T-helper 17 cell (primary cell): ENCODE data around the gene PTPN7. TPM values are rescaled to one million over a fixed set of nuclear protein-coding genes. Genes with fewer than 3 reads are reported as not detected.

ENCODE experiments used
- ATAC-seq: fragments of 150-1000 bp; cut with Tn5 transposase; 2 replicates; pipeline ENCODE4 v1.10.0; 2021; ENCODE audit warnings: mild to moderate bottlenecking, moderate library complexity
- DNase-seq, 3 donors: peaks; one replicate each; pipeline versions ENCODE4 v3.0.0 to v3.0.0-alpha.2; 2020 to 2021
- H3K9me3 ChIP-seq: one replicate; pipeline ENCODE4 v1.7.0; 2013; ENCODE audit warnings: low read length, mild to moderate bottlenecking; ENCODE audit not compliant: control insufficient read depth, poor library complexity, severe bottlenecking
- H3K27ac Mint-ChIP-seq: one replicate; pipeline ENCODE4 v1.8.0; 2022; ENCODE audit warnings: mild to moderate bottlenecking, moderate library complexity, mixed read lengths
- H3K27me3 Mint-ChIP-seq: one replicate; pipeline ENCODE4 v1.8.0; 2022; ENCODE audit warnings: mixed read lengths
- H3K36me3 Mint-ChIP-seq: one replicate; pipeline ENCODE4 v1.8.0; 2022; ENCODE audit warnings: low read depth, mixed read lengths
- H3K4me1 Mint-ChIP-seq: one replicate; pipeline ENCODE4 v1.8.0; 2022; ENCODE audit warnings: mild to moderate bottlenecking, mixed read lengths
- H3K4me3 Mint-ChIP-seq: one replicate; pipeline ENCODE4 v1.8.0; 2022; ENCODE audit warnings: mild to moderate bottlenecking, moderate library complexity, mixed read lengths
- total RNA-seq, 4 donors: library from RNA in 2 of 4; stranded (reverse) in 2 of 4; gene quantifications; one replicate each; pipeline ENCODE4 v1.2.3 and lab custom pipeline; 2022 to 2026

Gene PTPN7
- total RNA-seq, 2 donors from 2014 or later = 97.5 to 101 TPM

GRCh38 chr1:202133496-202133895, 26.9 kb downstream of the PTPN7 start:
- Mint-ChIP-seq H3K27ac (peak overlapping the region; percentile 24), H3K36me3 (peaks cover 3% of the 10 kb centered on the region), H3K4me3 (no peak overlapping the region), H3K4me1 (peaks cover 16% of the 10 kb centered on the region), H3K27me3 (no peaks in the 10 kb centered on the region)
- ATAC-seq (no peak), DNase-seq (no peak)
- no peaks in the 10 kb centered on the region for H3K9me3 ChIP-seq

GRCh38 chr1:202133001-202133400, 27.4 kb downstream of the PTPN7 start:
- H3K27ac Mint-ChIP-seq = peak overlapping the region; percentile 24
- ATAC-seq (no peak), DNase-seq (no peak)
- H3K36me3 Mint-ChIP-seq = peaks cover 4% of the 10 kb centered on the region
- no peaks in the 10 kb centered on the region for H3K9me3 ChIP-seq
- no peak overlapping the region for H3K4me3 Mint-ChIP-seq
- H3K4me1 Mint-ChIP-seq = peaks cover 13% of the 10 kb centered on the region
- H3K27me3 Mint-ChIP-seq = no peaks in the 10 kb centered on the region

DNA sequence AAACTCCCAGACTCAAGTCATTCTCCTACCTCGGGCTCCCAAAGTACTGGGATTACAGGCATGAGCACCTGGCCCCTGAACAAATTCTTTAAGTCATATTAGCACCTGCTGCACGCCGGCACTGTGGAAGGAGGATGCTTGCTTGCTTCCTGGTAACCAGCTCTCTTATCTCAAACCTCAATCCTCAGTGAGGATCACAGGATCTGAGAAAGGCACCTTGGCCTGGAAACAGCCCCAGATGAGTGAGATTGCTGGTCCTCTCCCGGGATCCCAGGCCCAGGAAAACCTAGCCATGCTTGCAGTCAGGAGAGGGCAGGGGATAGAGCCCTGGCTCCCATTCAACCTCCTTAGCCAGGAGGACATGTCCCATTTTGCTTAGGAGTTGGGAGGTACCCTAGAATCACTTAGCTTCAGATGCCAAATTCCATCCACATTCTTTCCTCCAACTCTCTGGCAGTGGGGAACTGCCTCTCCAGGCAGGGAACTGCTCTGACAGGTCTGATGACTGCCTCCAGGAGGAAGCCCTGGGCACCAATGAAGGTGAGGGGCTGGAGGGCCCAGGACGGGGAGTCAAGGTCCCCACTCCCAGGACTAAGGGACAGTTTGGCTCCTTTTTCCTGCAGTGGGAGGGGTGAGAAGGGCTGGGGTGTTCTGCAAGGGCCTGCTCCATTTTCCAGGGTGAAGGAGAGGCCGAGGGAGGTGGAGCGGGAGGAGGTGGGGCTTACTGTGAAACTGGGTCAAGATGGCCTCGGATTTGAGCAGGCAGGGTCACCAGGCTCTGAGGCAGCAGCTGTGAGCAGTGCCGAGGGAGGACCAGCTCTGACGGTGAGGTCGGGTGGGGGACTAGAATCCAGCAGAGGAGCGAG, 28.2 kb downstream of the PTPN7 start:
- peaks cover 7% of the 10 kb centered on the region for H3K27me3 Mint-ChIP-seq
- DNase-seq = no peak
- no peak overlapping the region for H3K27ac Mint-ChIP-seq
- ATAC-seq = no peak
- peaks cover 4% of the 10 kb centered on the region for H3K36me3 Mint-ChIP-seq
- H3K4me1 Mint-ChIP-seq = peaks cover 16% of the 10 kb centered on the region
- H3K4me3 Mint-ChIP-seq = no peak overlapping the region
- no peaks in the 10 kb centered on the region for H3K9me3 ChIP-seq

DNA sequence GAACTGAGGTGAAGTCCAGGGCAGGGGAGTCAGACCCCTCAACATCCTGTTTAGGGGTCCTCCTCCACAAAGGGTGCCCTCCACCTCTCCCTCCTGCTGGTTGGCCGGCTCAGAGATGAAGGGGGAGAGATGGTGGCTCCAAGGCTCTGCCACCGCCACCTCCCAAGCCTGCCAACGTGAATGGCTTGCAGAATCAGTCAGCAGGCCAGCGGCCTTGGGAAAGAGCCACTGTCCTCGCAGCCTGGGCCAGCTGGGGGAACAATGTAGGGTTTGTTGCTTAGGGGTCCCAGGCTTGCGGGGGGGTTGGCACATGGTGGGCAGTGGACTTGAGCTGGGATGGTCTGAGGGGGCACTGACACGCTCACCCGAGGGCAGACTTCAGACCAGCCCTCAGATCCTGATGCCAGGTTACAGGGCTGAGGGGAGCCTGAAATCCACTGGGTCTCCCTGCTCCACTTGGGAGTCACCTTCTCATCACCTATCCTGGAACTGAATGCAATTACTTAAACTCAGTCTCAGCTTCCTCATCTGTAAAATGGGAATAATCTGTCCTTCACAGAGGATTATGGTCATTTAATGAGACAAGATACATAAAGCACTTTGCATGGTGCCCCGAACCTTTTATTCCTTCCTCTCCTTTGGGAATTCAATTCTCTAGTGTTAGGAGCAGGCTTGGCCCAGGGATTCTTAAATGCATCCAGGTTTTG, 29.4 kb downstream of the PTPN7 start:
- peaks cover 19% of the 10 kb centered on the region for H3K4me1 Mint-ChIP-seq
- no peaks in the 10 kb centered on the region for H3K9me3 ChIP-seq
- H3K36me3 Mint-ChIP-seq = peaks cover 4% of the 10 kb centered on the region
- ATAC-seq (no peak), DNase-seq (no peak)
- no peak overlapping the region for H3K4me3 Mint-ChIP-seq
- no peak overlapping the region for H3K27ac Mint-ChIP-seq
- peaks cover 8% of the 10 kb centered on the region for H3K27me3 Mint-ChIP-seq

DNA sequence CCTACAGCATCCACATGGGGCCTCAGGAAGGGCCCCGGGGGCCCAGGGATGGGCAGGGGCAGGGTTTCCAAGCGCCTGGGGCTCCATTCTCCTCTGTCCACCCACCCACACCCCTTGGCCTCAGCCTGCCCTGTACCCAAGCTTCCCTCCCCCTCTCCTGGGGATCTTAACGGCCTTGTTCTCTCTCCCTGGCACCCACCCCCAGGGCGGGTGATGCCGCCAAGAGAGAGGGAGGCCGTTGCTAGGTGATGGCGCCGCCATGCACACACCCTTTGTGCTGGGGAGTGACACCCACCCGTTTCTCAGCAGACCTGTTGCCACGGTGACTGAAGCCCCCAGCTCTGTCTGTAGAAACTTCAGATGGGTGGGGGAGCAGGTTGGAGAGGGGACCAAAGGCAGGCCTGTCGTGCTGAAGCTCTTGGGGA, 30.1 kb downstream of the PTPN7 start:
- H3K9me3 ChIP-seq = no peaks in the 10 kb centered on the region
- Mint-ChIP-seq H3K36me3 (peaks cover 4% of the 10 kb centered on the region), H3K27me3 (peaks cover 8% of the 10 kb centered on the region), H3K4me3 (no peak overlapping the region), H3K27ac (no peak overlapping the region), H3K4me1 (peaks cover 19% of the 10 kb centered on the region)
- no peak for ATAC-seq
- no peak for DNase-seq

DNA sequence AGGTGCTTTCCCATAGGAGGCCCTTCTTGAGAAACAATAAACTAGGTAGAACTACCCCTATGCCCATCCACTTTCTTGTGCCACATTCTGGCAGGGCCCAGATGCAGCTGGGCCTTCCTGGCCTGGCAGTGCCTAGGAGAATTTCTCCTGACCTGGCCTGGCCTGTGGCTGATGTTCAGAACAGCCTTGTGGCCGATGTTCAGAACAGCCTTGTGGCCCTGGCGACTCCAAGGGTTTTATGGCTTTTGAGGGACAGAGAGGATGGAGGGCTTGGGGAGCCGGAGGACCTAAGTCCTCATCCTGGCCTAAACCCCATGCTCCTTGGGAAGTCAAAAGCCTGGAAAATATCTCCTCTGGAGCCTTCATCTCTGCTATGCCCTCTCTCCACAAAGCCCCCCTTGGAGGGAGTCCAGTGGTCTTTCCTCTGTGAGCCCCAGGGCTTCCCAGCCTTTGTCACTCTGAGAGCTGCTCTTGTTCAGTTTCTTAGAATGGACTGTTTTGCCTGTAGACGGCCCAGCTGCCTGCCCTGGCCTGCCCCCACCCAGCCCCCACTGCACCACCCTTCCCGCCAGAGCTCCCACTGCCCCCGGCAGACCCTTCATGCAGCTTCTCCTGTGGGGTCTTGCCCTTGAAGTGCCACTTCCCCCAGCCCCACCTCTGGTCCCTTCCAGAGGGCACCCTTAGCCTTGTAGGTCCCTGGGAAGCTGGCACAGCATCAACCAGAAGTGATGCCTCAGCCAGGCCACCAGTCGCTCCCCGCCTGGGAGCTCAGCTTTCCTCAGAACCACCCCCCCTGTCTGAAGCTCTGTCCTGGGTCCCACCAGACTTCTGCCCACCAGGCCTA, 30.7 kb downstream of the PTPN7 start:
- Mint-ChIP-seq H3K27ac (no peak overlapping the region), H3K36me3 (peaks cover 4% of the 10 kb centered on the region), H3K4me3 (no peak overlapping the region), H3K27me3 (peaks cover 8% of the 10 kb centered on the region), H3K4me1 (peaks cover 15% of the 10 kb centered on the region)
- ATAC-seq (no peak), DNase-seq (no peak)
- no peaks in the 10 kb centered on the region for H3K9me3 ChIP-seq

GRCh38 chr1:202127836-202128622, 32.4 kb downstream of the PTPN7 start:
- H3K4me3 Mint-ChIP-seq = no peak overlapping the region
- ATAC-seq (no peak), DNase-seq (no peak)
- H3K27me3 Mint-ChIP-seq = peaks cover 21% of the 10 kb centered on the region
- H3K27ac Mint-ChIP-seq = no peak overlapping the region
- H3K9me3 ChIP-seq = no peaks in the 10 kb centered on the region
- peaks cover 18% of the 10 kb centered on the region for H3K4me1 Mint-ChIP-seq
- H3K36me3 Mint-ChIP-seq = peaks cover 4% of the 10 kb centered on the region

- peaks cover 25% of the 10 kb centered on the region for H3K27me3 Mint-ChIP-seq
- peaks cover 15% of the 10 kb centered on the region for H3K4me1 Mint-ChIP-seq
- no peak overlapping the region for H3K4me3 Mint-ChIP-seq
- H3K36me3 Mint-ChIP-seq = peaks cover 4% of the 10 kb centered on the region
- ATAC-seq = no peak
- no peak overlapping the region for H3K27ac Mint-ChIP-seq
- no peaks in the 10 kb centered on the region for H3K9me3 ChIP-seq
- no peak for DNase-seq
Observed at GRCh38 chr1:202127061-202127460, 33.3 kb downstream of the PTPN7 start.

DNA sequence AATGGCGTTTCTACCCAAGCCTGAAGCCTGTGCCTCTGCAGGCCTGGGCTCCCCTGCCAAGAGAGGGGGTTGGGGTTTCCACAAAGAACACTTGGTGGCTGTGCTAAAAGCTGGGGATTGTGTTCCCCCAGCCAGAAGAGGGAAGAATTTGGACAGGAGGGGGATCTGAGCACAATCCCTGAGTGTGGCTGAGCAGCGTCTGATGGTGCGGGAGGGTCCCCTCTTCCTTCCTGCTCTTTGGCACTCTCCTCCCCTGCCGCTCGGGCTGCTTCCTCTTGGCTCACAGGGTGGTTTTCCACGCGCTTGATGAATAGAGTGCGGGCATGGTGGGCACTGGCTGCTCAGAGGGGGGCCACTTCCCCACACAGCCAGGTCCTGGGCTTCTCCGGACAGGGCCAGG, 34.0 kb downstream of the PTPN7 start:
- no peak for ATAC-seq
- H3K27me3 Mint-ChIP-seq = peaks cover 31% of the 10 kb centered on the region
- DNase-seq = no peak
- H3K4me3 Mint-ChIP-seq = no peak overlapping the region
- no peak overlapping the region for H3K27ac Mint-ChIP-seq
- peaks cover 4% of the 10 kb centered on the region for H3K36me3 Mint-ChIP-seq
- H3K9me3 ChIP-seq = no peaks in the 10 kb centered on the region
- peaks cover 18% of the 10 kb centered on the region for H3K4me1 Mint-ChIP-seq

GRCh38 chr1:202125611-202126010, 34.8 kb downstream of the PTPN7 start:
- H3K9me3 ChIP-seq = no peaks in the 10 kb centered on the region
- DNase-seq = no peak
- Mint-ChIP-seq H3K27ac (no peak overlapping the region), H3K36me3 (peaks cover 4% of the 10 kb centered on the region), H3K4me3 (no peak overlapping the region), H3K4me1 (peaks cover 20% of the 10 kb centered on the region), H3K27me3 (peaks cover 36% of the 10 kb centered on the region)
- ATAC-seq = no peak

GRCh38 chr1:202124142-202124541, 36.3 kb downstream of the PTPN7 start:
- H3K27me3 Mint-ChIP-seq = peaks cover 36% of the 10 kb centered on the region
- no peaks in the 10 kb centered on the region for H3K9me3 ChIP-seq
- no peak overlapping the region for H3K4me3 Mint-ChIP-seq
- H3K36me3 Mint-ChIP-seq = peaks cover 2% of the 10 kb centered on the region
- peaks cover 17% of the 10 kb centered on the region for H3K4me1 Mint-ChIP-seq
- DNase-seq (no peak), ATAC-seq (no peak)
- no peak overlapping the region for H3K27ac Mint-ChIP-seq

DNA sequence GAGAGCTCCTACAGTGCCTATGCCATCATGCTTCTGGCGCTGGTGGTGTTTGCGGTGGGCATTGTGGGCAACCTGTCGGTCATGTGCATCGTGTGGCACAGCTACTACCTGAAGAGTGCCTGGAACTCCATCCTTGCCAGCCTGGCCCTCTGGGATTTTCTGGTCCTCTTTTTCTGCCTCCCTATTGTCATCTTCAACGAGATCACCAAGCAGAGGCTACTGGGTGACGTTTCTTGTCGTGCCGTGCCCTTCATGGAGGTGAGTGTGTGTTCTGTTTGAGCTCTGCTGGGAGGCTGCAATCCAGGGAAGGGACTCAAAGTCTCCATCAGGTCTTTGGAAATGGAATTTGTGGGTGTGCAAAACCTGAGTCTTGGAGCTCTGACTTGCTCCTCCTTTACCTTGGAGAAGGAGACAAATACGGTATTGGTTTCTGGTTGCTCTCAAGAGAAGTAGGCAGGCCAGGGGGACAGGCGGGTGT, 37.0 kb downstream of the PTPN7 start:
- DNase-seq (no peak), ATAC-seq (no peak)
- Mint-ChIP-seq H3K4me3 (no peak overlapping the region), H3K27ac (no peak overlapping the region), H3K4me1 (peaks cover 14% of the 10 kb centered on the region), H3K27me3 (peaks cover 36% of the 10 kb centered on the region), H3K36me3 (no peaks in the 10 kb centered on the region)
- H3K9me3 ChIP-seq = no peaks in the 10 kb centered on the region
